ENCODE measurements around the gene RBSN. TPM values are rescaled to one million over a fixed set of nuclear protein-coding genes. Genes with fewer than 3 reads are reported as not detected.

The RBSN gene
- total RNA-seq, 1 donor from 2014 or later = 19.2 TPM

DNA sequence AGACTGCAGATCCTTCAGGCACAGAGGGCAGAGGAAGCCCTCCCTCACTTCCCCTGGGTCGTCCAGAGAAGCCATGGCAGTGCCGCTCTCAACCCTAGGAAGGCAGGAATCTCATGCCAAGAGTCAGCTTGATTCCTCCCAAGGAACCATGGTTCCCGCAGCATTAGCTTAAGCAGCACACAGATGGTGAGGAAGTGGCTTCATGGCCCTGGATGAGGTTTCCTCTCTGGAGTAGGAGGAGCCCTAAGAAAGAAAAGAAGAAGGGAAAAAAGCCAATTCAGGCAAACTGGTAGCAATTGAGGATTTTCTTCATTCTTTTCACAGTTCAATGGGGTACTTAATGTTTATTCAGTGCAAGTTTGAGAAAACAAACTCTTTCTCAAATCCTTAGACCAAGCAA is 2.9 kb downstream of the RBSN start:
- H3K27me3 ChIP-seq = no peaks in the 10 kb centered on the region
- no peak overlapping the region for H3K4me3 ChIP-seq
- TF ChIP-seq, protein P1, sequence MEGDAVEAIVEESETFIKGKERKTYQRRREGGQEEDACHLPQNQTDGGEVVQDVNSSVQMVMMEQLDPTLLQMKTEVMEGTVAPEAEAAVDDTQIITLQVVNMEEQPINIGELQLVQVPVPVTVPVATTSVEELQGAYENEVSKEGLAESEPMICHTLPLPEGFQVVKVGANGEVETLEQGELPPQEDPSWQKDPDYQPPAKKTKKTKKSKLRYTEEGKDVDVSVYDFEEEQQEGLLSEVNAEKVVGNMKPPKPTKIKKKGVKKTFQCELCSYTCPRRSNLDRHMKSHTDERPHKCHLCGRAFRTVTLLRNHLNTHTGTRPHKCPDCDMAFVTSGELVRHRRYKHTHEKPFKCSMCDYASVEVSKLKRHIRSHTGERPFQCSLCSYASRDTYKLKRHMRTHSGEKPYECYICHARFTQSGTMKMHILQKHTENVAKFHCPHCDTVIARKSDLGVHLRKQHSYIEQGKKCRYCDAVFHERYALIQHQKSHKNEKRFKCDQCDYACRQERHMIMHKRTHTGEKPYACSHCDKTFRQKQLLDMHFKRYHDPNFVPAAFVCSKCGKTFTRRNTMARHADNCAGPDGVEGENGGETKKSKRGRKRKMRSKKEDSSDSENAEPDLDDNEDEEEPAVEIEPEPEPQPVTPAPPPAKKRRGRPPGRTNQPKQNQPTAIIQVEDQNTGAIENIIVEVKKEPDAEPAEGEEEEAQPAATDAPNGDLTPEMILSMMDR (IDR thresholded peaks at IDR 0.05) = no peak
- TF ChIP-seq POLR2A (IDR thresholded peaks at IDR 0.05) = no peak
- no peak for TF ChIP-seq POLR2AphosphoS5 (IDR thresholded peaks at IDR 0.05; ENCODE audit: insufficient read depth in 1 of 2, low read depth in 1 of 2)
- intact Hi-C loops (cut with DNase I) = no loop called here
- H3K4me1 ChIP-seq = peaks cover 25% of the 10 kb centered on the region
- DNase-seq (ENCODE audit: extremely low spot score in 2 of 2) = no peak
- H3K9me3 ChIP-seq = no peaks in the 10 kb centered on the region
- peaks cover 0 to 35% of the 10 kb centered on the region in 2 donors for H3K36me3 ChIP-seq
- no peak overlapping the region for H3K27ac ChIP-seq

DNA sequence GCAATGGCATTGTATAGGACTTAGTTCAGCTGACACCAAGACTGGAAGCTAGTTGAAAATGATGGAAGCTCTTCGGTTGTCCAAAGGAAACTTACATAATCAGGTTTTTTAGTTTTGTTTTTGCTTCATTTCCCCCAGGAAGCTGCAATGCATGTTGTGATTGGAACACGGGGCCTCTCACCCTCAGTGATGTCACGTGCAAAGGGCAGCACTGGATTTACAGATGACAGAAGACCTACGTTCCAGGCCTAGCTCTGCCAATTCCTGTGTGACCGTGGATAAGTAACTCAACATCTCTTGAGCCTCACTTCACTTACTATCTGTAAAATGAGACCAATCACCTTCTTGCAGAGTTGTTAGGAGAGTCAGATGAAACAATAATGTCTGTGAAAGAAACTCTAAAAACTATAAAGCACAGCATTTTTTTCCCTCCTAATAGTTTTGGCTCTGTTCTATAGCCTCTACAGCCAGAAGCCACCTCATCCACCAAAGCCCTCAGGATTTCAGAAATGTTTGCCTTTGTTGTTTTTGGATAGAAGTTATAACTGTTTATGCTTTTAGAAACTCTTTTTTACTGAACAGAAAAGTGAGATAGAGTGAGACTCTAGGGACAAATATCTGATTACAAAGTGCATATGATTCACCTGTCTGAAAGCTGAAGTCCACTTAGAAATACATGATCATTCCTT is 4.6 kb downstream of the RBSN start:
- intact Hi-C loops (cut with DNase I) = no loop called here
- H3K9me3 ChIP-seq = no peaks in the 10 kb centered on the region
- peaks cover 0 to 45% of the 10 kb centered on the region in 2 donors for H3K36me3 ChIP-seq

DNA sequence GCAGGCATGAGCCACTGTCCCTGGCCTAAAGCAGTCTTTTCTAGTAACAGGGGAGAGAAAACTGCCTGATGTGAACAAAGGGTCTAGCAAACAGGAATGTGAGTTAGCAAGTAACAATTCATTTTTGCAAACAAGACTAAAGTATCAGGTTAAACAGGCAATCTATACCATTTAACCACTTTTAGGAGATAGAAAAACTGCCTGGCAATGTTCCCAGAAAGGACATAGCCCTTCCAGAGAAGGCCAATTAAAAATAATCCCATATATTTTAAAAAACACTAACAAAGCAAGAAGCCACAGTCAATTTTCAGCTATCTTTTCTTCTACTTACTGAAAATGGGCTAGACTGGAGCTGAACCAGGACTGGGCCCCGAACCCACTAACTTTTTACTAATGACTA is 6.3 kb downstream of the RBSN start:
- no peak for DNase-seq (ENCODE audit: extremely low spot score in 2 of 2)
- H3K27me3 ChIP-seq = no peaks in the 10 kb centered on the region
- peaks cover 0 to 54% of the 10 kb centered on the region in 2 donors for H3K36me3 ChIP-seq
- H3K9me3 ChIP-seq = no peaks in the 10 kb centered on the region
- no peak overlapping the region for H3K4me3 ChIP-seq
- TF ChIP-seq POLR2A (IDR thresholded peaks at IDR 0.05) = no peak
- TF ChIP-seq, protein P1 (IDR thresholded peaks at IDR 0.05) = no peak
- no peak for TF ChIP-seq POLR2AphosphoS5 (IDR thresholded peaks at IDR 0.05; ENCODE audit: insufficient read depth in 1 of 2, low read depth in 1 of 2)
- H3K27ac ChIP-seq = no peak overlapping the region
- intact Hi-C loops (cut with DNase I) = no loop called here
- peaks cover 11% of the 10 kb centered on the region for H3K4me1 ChIP-seq

More for the DNA sequence above, 4.6 kb downstream of the RBSN start:
- H3K4me1 ChIP-seq = peaks cover 18% of the 10 kb centered on the region
- TF ChIP-seq, protein P1 (IDR thresholded peaks at IDR 0.05) = no peak
- TF ChIP-seq POLR2AphosphoS5 (IDR thresholded peaks at IDR 0.05; ENCODE audit: insufficient read depth in 1 of 2, low read depth in 1 of 2) = no peak
- TF ChIP-seq POLR2A (IDR thresholded peaks at IDR 0.05) = no peak
- no peaks in the 10 kb centered on the region for H3K27me3 ChIP-seq
- no peak overlapping the region for H3K27ac ChIP-seq
- no peak overlapping the region for H3K4me3 ChIP-seq
- DNase-seq (ENCODE audit: extremely low spot score in 2 of 2) = no peak

DNA sequence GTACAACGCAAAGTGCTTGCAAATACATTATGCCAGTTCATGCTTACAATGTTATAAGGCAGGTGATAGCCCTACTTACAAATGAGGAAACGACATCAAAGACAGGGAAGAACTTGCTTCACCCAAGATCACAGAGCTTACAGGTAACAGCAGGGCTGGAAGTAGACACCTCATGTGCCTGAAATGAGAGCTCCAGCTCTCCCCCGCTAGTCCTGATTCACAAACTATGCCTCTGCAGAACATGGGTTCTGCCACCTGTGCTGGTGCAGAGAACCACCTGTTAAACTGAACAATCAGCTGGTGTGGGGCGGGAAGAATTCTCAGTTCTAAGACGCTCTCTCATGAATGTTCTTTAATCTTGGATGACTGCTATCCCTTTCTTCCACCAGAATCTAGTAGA is 7.4 kb downstream of the RBSN start:
- no peaks in the 10 kb centered on the region for H3K4me1 ChIP-seq
- H3K9me3 ChIP-seq = no peaks in the 10 kb centered on the region
- H3K27me3 ChIP-seq = no peaks in the 10 kb centered on the region
- TF ChIP-seq POLR2AphosphoS5 (IDR thresholded peaks at IDR 0.05; ENCODE audit: insufficient read depth in 1 of 2, low read depth in 1 of 2) = no peak
- no peak for TF ChIP-seq POLR2A (IDR thresholded peaks at IDR 0.05)
- TF ChIP-seq, protein P1 (IDR thresholded peaks at IDR 0.05) = no peak
- intact Hi-C loops (cut with DNase I) = no loop called here
- H3K27ac ChIP-seq = no peak overlapping the region
- no peak overlapping the region for H3K4me3 ChIP-seq
- H3K36me3 ChIP-seq = peaks cover 0 to 65% of the 10 kb centered on the region in 2 donors
- DNase-seq (ENCODE audit: extremely low spot score in 2 of 2) = no peak

DNA sequence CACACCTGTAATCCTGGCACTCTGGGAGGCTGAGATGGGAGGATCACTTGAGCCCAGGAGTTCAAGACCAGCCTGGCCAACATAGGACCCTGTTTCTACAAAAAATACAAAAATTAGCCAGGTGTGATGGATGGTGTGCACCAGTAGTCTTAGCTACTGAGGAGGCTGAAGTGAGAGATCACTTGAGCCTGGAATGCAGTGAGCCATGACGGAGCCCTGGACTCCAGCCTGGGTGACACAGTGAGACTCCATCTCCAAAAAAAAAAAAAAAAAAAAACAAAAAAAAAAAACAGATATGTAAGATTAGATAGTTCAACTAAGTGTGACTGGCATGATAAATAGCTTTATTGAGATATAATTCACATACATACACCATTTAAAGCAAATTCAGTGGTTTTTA is 9.7 kb downstream of the RBSN start:
- Histone ChIP-seq H3K4me3 (no peak overlapping the region), H3K36me3 (peaks cover 0 to 66% of the 10 kb centered on the region in 2 donors), H3K9me3 (no peaks in the 10 kb centered on the region), H3K27ac (no peak overlapping the region), H3K27me3 (no peaks in the 10 kb centered on the region), H3K4me1 (no peaks in the 10 kb centered on the region)
- TF ChIP-seq POLR2AphosphoS5 (IDR thresholded peaks at IDR 0.05; ENCODE audit: insufficient read depth in 1 of 2, low read depth in 1 of 2) = no peak
- no peak for TF ChIP-seq POLR2A (IDR thresholded peaks at IDR 0.05)
- TF ChIP-seq, protein P1 (IDR thresholded peaks at IDR 0.05) = no peak
- intact Hi-C loops (cut with DNase I) = no loop called here
- no peak for DNase-seq (ENCODE audit: extremely low spot score in 2 of 2)

Measured in vagina (tissue), 2 donors.